Stimulated activated CD4-positive, alpha-beta T cell treated with anti-CD3 and anti-CD28 coated beads, Interleukin-12 subunit alpha, Interleukin-12 subunit beta, amount 100 ng/mL, for 24 hours (primary cell): Measurements from ENCODE around the gene SNX30.
A peak's percentile ranks its signal among the peaks of the same experiment; 100 is the strongest.

Source experiments
- DNase-seq, 2 experiments: peaks; one replicate each; pipeline ENCODE4 v3.0.0-alpha.2; 2020; ENCODE audit warnings: low read depth in 2 of 2

The SNX30 gene

GRCh38 chr9:112783551-112783954, 33.0 kb downstream of the SNX30 start:
- no peak for DNase-seq

- DNase-seq: no peak
These were observed 33.6 kb downstream of the SNX30 start for GRCh38 chr9:112784020-112784785.

GRCh38 chr9:112785986-112786385, 35.4 kb downstream of the SNX30 start:
- no peak for DNase-seq

- no peak for DNase-seq
These were observed 36.4 kb downstream of the SNX30 start for GRCh38 chr9:112786829-112787520.

GRCh38 chr9:112787978-112788377, 37.4 kb downstream of the SNX30 start:
- no peak for DNase-seq

- DNase-seq: no peak
These were observed 38.9 kb downstream of the SNX30 start for GRCh38 chr9:112789473-112789872.

- DNase-seq: no peak
These were observed 39.6 kb downstream of the SNX30 start for GRCh38 chr9:112789891-112790774.

- no peak for DNase-seq
These were observed 42.1 kb downstream of the SNX30 start for GRCh38 chr9:112792670-112793069.

GRCh38 chr9:112793213-112793810, 42.8 kb downstream of the SNX30 start:
- peak; percentile 64 to 80 for DNase-seq

GRCh38 chr9:112794731-112795130, 44.2 kb downstream of the SNX30 start:
- no peak for DNase-seq

GRCh38 chr9:112795921-112796320, 45.4 kb downstream of the SNX30 start:
- no peak for DNase-seq

GRCh38 chr9:112796485-112796884, 45.9 kb downstream of the SNX30 start:
- DNase-seq: no peak

GRCh38 chr9:112809351-112809848, 58.8 kb downstream of the SNX30 start:
- no peak for DNase-seq

GRCh38 chr9:112809906-112810305, 59.3 kb downstream of the SNX30 start:
- DNase-seq: no peak

GRCh38 chr9:112810696-112811490, 60.3 kb downstream of the SNX30 start:
- DNase-seq: no peak

GRCh38 chr9:112811518-112811917, 61.0 kb downstream of the SNX30 start:
- no peak for DNase-seq

GRCh38 chr9:112815868-112816267, 65.3 kb downstream of the SNX30 start:
- DNase-seq: no peak

GRCh38 chr9:112817860-112818203, 67.3 kb downstream of the SNX30 start:
- DNase-seq: no peak

- DNase-seq: no peak
These were observed 69.3 kb downstream of the SNX30 start for GRCh38 chr9:112819635-112820496.

- DNase-seq: no peak
These were observed 70.3 kb downstream of the SNX30 start for GRCh38 chr9:112820881-112821280.
